ENCODE results near the gene TNIK.

The TNIK gene

DNA sequence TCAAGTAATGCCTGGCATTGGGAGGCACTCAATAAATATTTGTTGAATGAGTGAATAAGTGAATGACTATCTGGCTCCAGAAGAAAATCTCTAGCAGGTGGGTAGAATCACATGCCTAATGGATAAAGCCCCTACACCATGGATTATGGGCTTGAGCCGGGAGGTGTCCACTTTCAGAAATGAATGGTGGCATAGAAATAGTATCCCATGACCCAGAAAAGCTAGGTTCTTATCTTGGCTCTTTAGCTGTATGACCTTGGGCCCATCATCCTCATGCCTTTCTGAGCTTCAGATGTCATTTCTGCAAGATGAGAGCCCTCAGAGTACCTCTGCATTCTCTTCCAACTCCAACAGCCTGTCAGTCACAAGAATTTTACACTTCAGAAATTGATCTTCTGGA lies 37.3 kb upstream of the TNIK start:
- Histone ChIP-seq H3K4me2 (no peak overlapping the region), H3K27ac (no peak overlapping the region), H3K36me3 (ENCODE audit: insufficient read depth) (no peaks in the 10 kb centered on the region), H3K9ac (no peak overlapping the region), H4K20me1 (ENCODE audit: insufficient read depth) (no peaks in the 10 kb centered on the region), H3K79me2 (ENCODE audit: insufficient read depth, low read depth) (no peaks in the 10 kb centered on the region), H3K4me1 (ENCODE audit: low read depth, poor library complexity, severe bottlenecking) (no peaks in the 10 kb centered on the region), H2AFZ (ENCODE audit: low read depth) (no peak overlapping the region), H3K27me3 (ENCODE audit: insufficient read depth, low read depth) (no peaks in the 10 kb centered on the region), H3K4me3 (IDR thresholded peaks at IDR 0.05; ENCODE audit: insufficient read depth, low read depth, low read length) (no peak overlapping the region)
- TF ChIP-seq, protein P1, sequence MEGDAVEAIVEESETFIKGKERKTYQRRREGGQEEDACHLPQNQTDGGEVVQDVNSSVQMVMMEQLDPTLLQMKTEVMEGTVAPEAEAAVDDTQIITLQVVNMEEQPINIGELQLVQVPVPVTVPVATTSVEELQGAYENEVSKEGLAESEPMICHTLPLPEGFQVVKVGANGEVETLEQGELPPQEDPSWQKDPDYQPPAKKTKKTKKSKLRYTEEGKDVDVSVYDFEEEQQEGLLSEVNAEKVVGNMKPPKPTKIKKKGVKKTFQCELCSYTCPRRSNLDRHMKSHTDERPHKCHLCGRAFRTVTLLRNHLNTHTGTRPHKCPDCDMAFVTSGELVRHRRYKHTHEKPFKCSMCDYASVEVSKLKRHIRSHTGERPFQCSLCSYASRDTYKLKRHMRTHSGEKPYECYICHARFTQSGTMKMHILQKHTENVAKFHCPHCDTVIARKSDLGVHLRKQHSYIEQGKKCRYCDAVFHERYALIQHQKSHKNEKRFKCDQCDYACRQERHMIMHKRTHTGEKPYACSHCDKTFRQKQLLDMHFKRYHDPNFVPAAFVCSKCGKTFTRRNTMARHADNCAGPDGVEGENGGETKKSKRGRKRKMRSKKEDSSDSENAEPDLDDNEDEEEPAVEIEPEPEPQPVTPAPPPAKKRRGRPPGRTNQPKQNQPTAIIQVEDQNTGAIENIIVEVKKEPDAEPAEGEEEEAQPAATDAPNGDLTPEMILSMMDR (conservative IDR thresholded peaks at IDR 0.05; ENCODE audit: low read depth, low read length), result no peak

DNA sequence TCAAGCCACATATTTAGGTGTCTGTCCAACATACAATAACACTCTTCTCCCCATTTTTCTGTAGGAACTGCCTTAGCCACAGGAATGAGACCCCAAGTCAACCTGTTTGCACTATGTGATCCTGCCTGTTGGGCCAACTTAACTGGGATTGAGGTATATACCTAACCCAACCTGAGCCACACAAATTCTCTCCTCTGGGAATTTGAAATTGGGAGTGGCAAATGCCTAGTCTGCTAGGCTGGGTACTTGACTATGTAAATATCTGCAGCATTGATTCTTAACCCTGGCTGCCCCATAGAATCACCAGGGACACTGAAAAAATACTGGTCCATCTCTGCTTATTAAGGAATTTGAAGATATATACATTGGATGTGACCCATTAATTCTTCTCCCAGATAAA lies 35.2 kb upstream of the TNIK start:
- Histone ChIP-seq H3K4me3 (IDR thresholded peaks at IDR 0.05; ENCODE audit: insufficient read depth, low read depth, low read length) (no peak overlapping the region), H2AFZ (ENCODE audit: low read depth) (no peak overlapping the region), H3K9ac (no peak overlapping the region), H3K27me3 (ENCODE audit: insufficient read depth, low read depth) (no peaks in the 10 kb centered on the region), H3K4me2 (no peak overlapping the region), H3K79me2 (ENCODE audit: insufficient read depth, low read depth) (no peaks in the 10 kb centered on the region), H3K27ac (no peak overlapping the region), H3K36me3 (ENCODE audit: insufficient read depth) (no peaks in the 10 kb centered on the region), H3K4me1 (ENCODE audit: low read depth, poor library complexity, severe bottlenecking) (peaks cover 13% of the 10 kb centered on the region), H4K20me1 (ENCODE audit: insufficient read depth) (no peaks in the 10 kb centered on the region)
- TF ChIP-seq, protein P1 (conservative IDR thresholded peaks at IDR 0.05; ENCODE audit: low read depth, low read length), result no peak

DNA sequence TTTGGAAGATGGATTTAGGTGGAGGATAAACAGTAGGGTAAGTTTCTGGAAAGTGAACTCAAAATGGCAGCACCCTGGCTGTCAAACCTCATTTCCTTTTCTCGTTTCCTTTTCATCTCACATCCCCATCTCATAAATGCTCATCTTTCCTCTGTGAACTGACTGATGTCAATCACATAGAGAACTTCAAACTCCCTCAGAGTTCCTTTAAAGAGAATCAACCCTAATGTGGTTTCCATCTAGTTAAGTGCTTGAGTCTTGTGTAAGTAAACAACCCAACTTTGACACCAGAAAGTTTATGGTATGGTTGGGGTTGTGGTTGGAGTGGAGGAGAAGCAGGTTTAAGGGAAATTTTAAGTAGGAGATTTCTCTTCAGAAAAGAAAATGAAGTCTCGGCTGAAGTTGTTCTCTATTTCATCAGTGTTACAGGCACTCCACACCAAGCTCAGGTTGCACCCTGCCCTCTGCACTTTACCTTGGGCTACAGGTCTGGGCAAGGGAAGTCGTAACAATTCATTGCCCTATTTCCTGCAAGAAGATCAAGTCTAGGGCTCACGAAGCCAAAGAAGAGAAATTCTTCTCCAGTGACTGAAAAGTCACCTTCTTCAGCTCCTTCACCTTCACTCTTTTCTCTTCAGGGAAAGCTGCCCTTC lies 34.4 kb upstream of the TNIK start:
- H3K4me2 ChIP-seq, result no peak overlapping the region
- no peaks in the 10 kb centered on the region for H3K36me3 ChIP-seq (ENCODE audit: insufficient read depth)
- H3K79me2 ChIP-seq (ENCODE audit: insufficient read depth, low read depth), result no peaks in the 10 kb centered on the region
- H3K27ac ChIP-seq, result no peak overlapping the region
- H2AFZ ChIP-seq (ENCODE audit: low read depth), result no peak overlapping the region
- peaks cover 13% of the 10 kb centered on the region for H3K4me1 ChIP-seq (ENCODE audit: low read depth, poor library complexity, severe bottlenecking)
- TF ChIP-seq, protein P1 (conservative IDR thresholded peaks at IDR 0.05; ENCODE audit: low read depth, low read length), result no peak
- H4K20me1 ChIP-seq (ENCODE audit: insufficient read depth), result no peaks in the 10 kb centered on the region
- H3K9ac ChIP-seq, result no peak overlapping the region
- no peaks in the 10 kb centered on the region for H3K27me3 ChIP-seq (ENCODE audit: insufficient read depth, low read depth)
- H3K4me3 ChIP-seq (IDR thresholded peaks at IDR 0.05; ENCODE audit: insufficient read depth, low read depth, low read length), result no peak overlapping the region

DNA sequence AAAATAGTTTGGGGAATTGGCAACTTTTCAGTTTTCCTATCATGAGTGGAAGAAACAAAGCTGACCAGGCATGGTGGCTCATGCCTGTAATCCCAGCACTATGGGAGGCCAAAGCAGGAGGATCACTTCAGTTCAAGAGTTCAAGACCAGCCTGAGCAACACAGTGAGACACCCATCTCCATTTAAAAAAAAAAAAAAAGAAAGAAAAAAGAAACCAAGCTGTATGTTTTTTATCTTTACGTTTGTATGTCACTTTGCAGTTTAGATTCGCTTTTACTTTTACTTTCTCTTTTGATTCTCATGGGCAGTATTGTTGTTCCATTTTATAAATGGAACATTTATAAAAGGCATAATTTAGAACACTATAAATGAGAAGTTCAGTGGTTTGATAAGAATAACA lies 31.2 kb upstream of the TNIK start:
- Histone ChIP-seq H3K27me3 (ENCODE audit: insufficient read depth, low read depth) (no peaks in the 10 kb centered on the region), H3K9ac (peak overlapping the region; percentile 38; the same call in 1 of the 2 replicates), H4K20me1 (ENCODE audit: insufficient read depth) (no peaks in the 10 kb centered on the region), H3K4me2 (peak overlapping the region; percentile 71), H3K27ac (no peak overlapping the region), H3K4me3 (IDR thresholded peaks at IDR 0.05; ENCODE audit: insufficient read depth, low read depth, low read length) (peak overlapping the region; percentile 49), H3K79me2 (ENCODE audit: insufficient read depth, low read depth) (no peaks in the 10 kb centered on the region), H3K4me1 (ENCODE audit: low read depth, poor library complexity, severe bottlenecking) (peaks cover 13% of the 10 kb centered on the region), H3K36me3 (ENCODE audit: insufficient read depth) (no peaks in the 10 kb centered on the region), H2AFZ (ENCODE audit: low read depth) (peak overlapping the region; percentile 70)
- TF ChIP-seq, protein P1 (conservative IDR thresholded peaks at IDR 0.05; ENCODE audit: low read depth, low read length), result no peak
